MCF 10A (cell line): ENCODE results near the gene YARS2. TPM values are rescaled to one million over a fixed set of nuclear protein-coding genes. Genes with fewer than 3 reads are reported as not detected.

Source experiments
- BruUV-seq: library from RNA; stranded (reverse); fragments of 400-500 nt; replicated peaks from 2 replicates; lab custom pipeline; 2021; lab: Mats Ljungman, UMichigan
- CTCF ChIA-PET: fragments of 300-600 bp; sonication (Branson Sonifier 250); formaldehyde crosslinking; extraction: SDS; loops from one replicate; lab custom pipeline; 2021; ENCODE audit warnings: antibody characterized with exemption, inconsistent platforms; lab: Yijun Ruan, JAX
- POLR2A ChIA-PET: fragments of 300-600, 350-650 bp; sonication (Branson Sonifier 250); formaldehyde crosslinking; extraction: SDS; loops from one replicate; lab custom pipeline; 2020; ENCODE audit warnings: antibody characterized with exemption, inconsistent platforms; lab: Yijun Ruan, JAX
- DNase-seq: peaks from one replicate; pipeline ENCODE4 v3.0.0-alpha.2; 2018; ENCODE audit not compliant: unreplicated experiment
- H3K27ac Mint-ChIP-seq: one replicate; pipeline ENCODE4 v1.8.0; 2022; ENCODE audit warnings: mild to moderate bottlenecking, low read depth, mixed read lengths; ENCODE audit not compliant: unreplicated experiment
- H3K27me3 Mint-ChIP-seq: one replicate; pipeline ENCODE4 v1.8.0; 2022; ENCODE audit warnings: mixed read lengths; ENCODE audit not compliant: insufficient read depth, unreplicated experiment
- H3K36me3 Mint-ChIP-seq: one replicate; pipeline ENCODE4 v1.8.0; 2022; ENCODE audit warnings: mild to moderate bottlenecking, moderate library complexity, mixed read lengths; ENCODE audit not compliant: insufficient read depth, unreplicated experiment
- H3K4me1 Mint-ChIP-seq: one replicate; pipeline ENCODE4 v1.8.0; 2022; ENCODE audit warnings: mixed read lengths; ENCODE audit not compliant: insufficient read depth, unreplicated experiment
- H3K4me3 Mint-ChIP-seq: one replicate; pipeline ENCODE4 v1.8.0; 2022; ENCODE audit warnings: mild to moderate bottlenecking, moderate library complexity, mixed read lengths; ENCODE audit not compliant: unreplicated experiment
- H3K9me3 Mint-ChIP-seq: one replicate; pipeline ENCODE4 v1.8.0; 2022; ENCODE audit warnings: mixed read lengths; ENCODE audit not compliant: unreplicated experiment
- CTCF ChIP-seq: fragments of 200-600 bp; IDR thresholded peaks from one replicate; pipeline ENCODE4 v1.8.0; 2022; ENCODE audit warnings: antibody characterized with exemption, mild to moderate bottlenecking; ENCODE audit not compliant: unreplicated experiment
- intact Hi-C: fragments of 100-400 bp; cut with micrococcal nuclease; formaldehyde crosslinking; loops from 2 replicates; pipeline ENCODE4 v1.14.1; 2022
- total RNA-seq: library from RNA; stranded (reverse); gene quantifications from 2 replicates; pipeline ENCODE4 v1.2.3, GENCODE V29; 2022

YARS2 gene
- total RNA-seq, 1 experiment from 2014 or later = 27.2 TPM

GRCh38 chr12:32708926-32709325 lies 46.8 kb downstream of the YARS2 start:
- H3K4me3 Mint-ChIP-seq = no peak overlapping the region
- DNase-seq = no peak
- no peaks in the 10 kb centered on the region for H3K4me1 Mint-ChIP-seq
- H3K36me3 Mint-ChIP-seq = peaks cover 20% of the 10 kb centered on the region
- BruUV-seq = no TSS peak
- no peaks in the 10 kb centered on the region for H3K27me3 Mint-ChIP-seq
- ChIA-PET CTCF (interaction anchor here (0.5 to 1.4 kb wide), 5 partner anchors 9 to 46 kb away, joined by 3 to 5 read pairs (median 4); no protein-coding TSS in a partner anchor), POLR2A (interaction anchor here (0.6 to 1.6 kb wide), 2 partner anchors 10 to 11 kb away, joined by 3 to 6 read pairs; no protein-coding TSS in a partner anchor)
- TF ChIP-seq CTCF = no peak
- H3K27ac Mint-ChIP-seq = no peak overlapping the region
- H3K9me3 Mint-ChIP-seq = no peaks in the 10 kb centered on the region
- intact Hi-C loops = no loop called here

- CTCF ChIA-PET = no interaction called here
- H3K9me3 Mint-ChIP-seq = no peaks in the 10 kb centered on the region
- no peak for TF ChIP-seq CTCF
- DNase-seq = no peak
- no peak overlapping the region for H3K4me3 Mint-ChIP-seq
- POLR2A ChIA-PET = interaction anchor here (1.9 kb wide), 1 partner anchor 14 kb away, joined by 4 read pairs; no protein-coding TSS in a partner anchor
- BruUV-seq = no TSS peak
- H3K36me3 Mint-ChIP-seq = peaks cover 17% of the 10 kb centered on the region
- H3K27ac Mint-ChIP-seq = no peak overlapping the region
- H3K4me1 Mint-ChIP-seq = no peaks in the 10 kb centered on the region
- H3K27me3 Mint-ChIP-seq = no peaks in the 10 kb centered on the region
- intact Hi-C loops = no loop called here
Measured at GRCh38 chr12:32706335-32707024, 49.2 kb downstream of the YARS2 start.

GRCh38 chr12:32705783-32706182 lies 49.9 kb downstream of the YARS2 start:
- no TSS peak for BruUV-seq
- ChIA-PET CTCF (no interaction called here), POLR2A (interaction anchor here (1.9 kb wide), 1 partner anchor 13 kb away, joined by 4 read pairs; no protein-coding TSS in a partner anchor)
- no peak overlapping the region for H3K4me3 Mint-ChIP-seq
- H3K36me3 Mint-ChIP-seq = peaks cover 15% of the 10 kb centered on the region
- intact Hi-C loops = no loop called here
- H3K27me3 Mint-ChIP-seq = no peaks in the 10 kb centered on the region
- no peak for DNase-seq
- H3K9me3 Mint-ChIP-seq = no peaks in the 10 kb centered on the region
- H3K27ac Mint-ChIP-seq = no peak overlapping the region
- TF ChIP-seq CTCF = no peak
- H3K4me1 Mint-ChIP-seq = no peaks in the 10 kb centered on the region

GRCh38 chr12:32702946-32703345 lies 52.8 kb downstream of the YARS2 start:
- no peak for TF ChIP-seq CTCF
- Mint-ChIP-seq H3K4me1 (no peaks in the 10 kb centered on the region), H3K27me3 (no peaks in the 10 kb centered on the region), H3K36me3 (peaks cover 14% of the 10 kb centered on the region), H3K4me3 (no peak overlapping the region), H3K9me3 (no peaks in the 10 kb centered on the region), H3K27ac (peak overlapping the region; percentile 31)
- CTCF ChIA-PET = interaction anchor here (0.6 to 2.1 kb wide), 4 partner anchors 11 to 246 kb away, joined by 3 to 6 read pairs (median 3); no protein-coding TSS in a partner anchor
- intact Hi-C loops = no loop called here
- no TSS peak for BruUV-seq
- DNase-seq = no peak
- POLR2A ChIA-PET = interaction anchor here (0.6 to 1.1 kb wide), 3 partner anchors 13 to 93 kb away, joined by 3 to 5 read pairs (median 5); no protein-coding TSS in a partner anchor
